Renal cortical epithelial cell (primary cell): ENCODE results near the gene TMED3. TPM values are rescaled to one million over a fixed set of nuclear protein-coding genes. Genes with fewer than 3 reads are reported as not detected.
A peak's percentile ranks its signal among the peaks of the same experiment; 100 is the strongest.
"Not testable (repeated sequence)": the region's sequence is repeated elsewhere in the genome, so short reads cannot be mapped to it uniquely, and the experiment has no call there.

Experiments
- DNase-seq: peaks from one replicate; pipeline ENCODE4 v3.0.0-alpha.2; 2011; ENCODE audit warnings: low read depth
- total RNA-seq: library from RNA; depleted of rRNA; stranded (reverse); fragments of >200 nt; gene quantifications from 2 replicates; pipeline ENCODE4 v1.2.3, GENCODE V29; 2014

TMED3 gene
- total RNA-seq, 1 donor from 2014 or later: 53.5 TPM

- DNase-seq: no peak
Measured at GRCh38 chr15:79316864-79317263, 6.0 kb downstream of the TMED3 start.

- DNase-seq: not testable (repeated sequence)
Measured at GRCh38 chr15:79319973-79320372, 9.1 kb downstream of the TMED3 start.

- DNase-seq: no peak
Measured at GRCh38 chr15:79321876-79322275, 11.0 kb downstream of the TMED3 start.

- no peak for DNase-seq
Measured at GRCh38 chr15:79322306-79322705, 11.4 kb downstream of the TMED3 start.

- no peak for DNase-seq
Measured at GRCh38 chr15:79322945-79323344, 12.0 kb downstream of the TMED3 start.

GRCh38 chr15:79329171-79329611 lies 18.3 kb downstream of the TMED3 start:
- DNase-seq: peak; percentile 91

- DNase-seq: no peak
Measured at GRCh38 chr15:79332824-79333510, 22.1 kb downstream of the TMED3 start.

GRCh38 chr15:79337591-79337990 lies 26.7 kb downstream of the TMED3 start:
- DNase-seq: no peak

GRCh38 chr15:79339588-79340314 lies 28.8 kb downstream of the TMED3 start:
- peak; percentile 50 for DNase-seq

GRCh38 chr15:79340315-79340602 lies 29.3 kb downstream of the TMED3 start:
- DNase-seq: no peak

- no peak for DNase-seq
Measured at GRCh38 chr15:79341396-79341795, 30.5 kb downstream of the TMED3 start.

- DNase-seq: no peak
Measured at GRCh38 chr15:79349525-79349924, 38.6 kb downstream of the TMED3 start.

GRCh38 chr15:79352206-79352605 lies 41.3 kb downstream of the TMED3 start:
- no peak for DNase-seq

- no peak for DNase-seq
Measured at GRCh38 chr15:79357566-79357965, 46.7 kb downstream of the TMED3 start.

GRCh38 chr15:79358069-79358468 lies 47.2 kb downstream of the TMED3 start:
- no peak for DNase-seq

- DNase-seq: no peak
Measured at GRCh38 chr15:79364571-79365240, 53.8 kb downstream of the TMED3 start.

- DNase-seq: no peak
Measured at GRCh38 chr15:79365765-79366164, 54.9 kb downstream of the TMED3 start.

- DNase-seq: peak; percentile 34
Measured at GRCh38 chr15:79366691-79367090, 55.8 kb downstream of the TMED3 start.

- no peak for DNase-seq
Measured at GRCh38 chr15:79370716-79371115, 59.8 kb downstream of the TMED3 start.

GRCh38 chr15:79371591-79371990 lies 60.7 kb downstream of the TMED3 start:
- DNase-seq: no peak

GRCh38 chr15:79372428-79372827 lies 61.5 kb downstream of the TMED3 start:
- no peak for DNase-seq
